GM12873 (cell line): Measurements from ENCODE around the gene ANKMY1.
A peak's percentile ranks its signal among the peaks of the same experiment; 100 is the strongest.

Experiments used
- CTCF ChIP-seq: IDR thresholded peaks from 2 replicates; pipeline ENCODE4 v1.5.1; 2012; ENCODE audit warnings: low read depth, mild to moderate bottlenecking, moderate library complexity, low read length, control low read depth; ENCODE audit not compliant: insufficient read depth; ENCODE audit errors: missing control alignments

The ANKMY1 gene

GRCh38 chr2:240462707-240463273 is 95.0 kb downstream of the ANKMY1 start:
- TF ChIP-seq CTCF: no peak

GRCh38 chr2:240462073-240462706 is 95.6 kb downstream of the ANKMY1 start:
- no peak for TF ChIP-seq CTCF

GRCh38 chr2:240461471-240462072 is 96.2 kb downstream of the ANKMY1 start:
- no peak for TF ChIP-seq CTCF

GRCh38 chr2:240460781-240461431 is 96.9 kb downstream of the ANKMY1 start:
- peak; percentile 5 for TF ChIP-seq CTCF

GRCh38 chr2:240460253-240460711 is 97.5 kb downstream of the ANKMY1 start:
- TF ChIP-seq CTCF: no peak

- TF ChIP-seq CTCF: no peak
Measured at GRCh38 chr2:240459401-240460252, 98.2 kb downstream of the ANKMY1 start.

GRCh38 chr2:240458900-240459391 is 98.8 kb downstream of the ANKMY1 start:
- TF ChIP-seq CTCF: no peak
